Activated CD4-positive, alpha-beta T cell treated with anti-CD3 and anti-CD28 coated beads, Interleukin-2, amount 10 ng/mL, durations not matched to agents 24 days and 14 days (primary cell): ENCODE data around the gene MPPED2. TPM values are rescaled to one million over a fixed set of nuclear protein-coding genes. Genes with fewer than 3 reads are reported as not detected.

Experiments
- DNase-seq: peaks from one replicate; pipeline ENCODE4 v3.0.0; 2022
- H3K27ac Mint-ChIP-seq: one replicate; pipeline ENCODE4 v1.8.0; 2022; ENCODE audit warnings: mild to moderate bottlenecking, mixed read lengths
- H3K27me3 Mint-ChIP-seq: one replicate; pipeline ENCODE4 v1.8.0; 2022; ENCODE audit warnings: mixed read lengths
- H3K36me3 Mint-ChIP-seq: one replicate; pipeline ENCODE4 v1.8.0; 2022; ENCODE audit warnings: low read depth, mild to moderate bottlenecking, mixed read lengths
- H3K4me1 Mint-ChIP-seq: one replicate; pipeline ENCODE4 v1.8.0; 2021; ENCODE audit warnings: mixed read lengths
- H3K4me3 Mint-ChIP-seq: one replicate; pipeline ENCODE4 v1.8.0; 2022; ENCODE audit warnings: mild to moderate bottlenecking, moderate library complexity, mixed read lengths
- H3K9me3 Mint-ChIP-seq: one replicate; pipeline ENCODE4 v1.8.0; 2021; ENCODE audit warnings: mixed read lengths
- intact Hi-C: fragments of 100-400 bp; cut with micrococcal nuclease; formaldehyde crosslinking; loops from one replicate; pipeline ENCODE4 v1.15.1; 2023
- total RNA-seq: library from RNA; stranded (reverse); gene quantifications from 2 replicates; pipeline ENCODE4 v1.2.3, GENCODE V29; 2022

MPPED2 gene
- total RNA-seq, 1 donor from 2014 or later: not detected

DNA sequence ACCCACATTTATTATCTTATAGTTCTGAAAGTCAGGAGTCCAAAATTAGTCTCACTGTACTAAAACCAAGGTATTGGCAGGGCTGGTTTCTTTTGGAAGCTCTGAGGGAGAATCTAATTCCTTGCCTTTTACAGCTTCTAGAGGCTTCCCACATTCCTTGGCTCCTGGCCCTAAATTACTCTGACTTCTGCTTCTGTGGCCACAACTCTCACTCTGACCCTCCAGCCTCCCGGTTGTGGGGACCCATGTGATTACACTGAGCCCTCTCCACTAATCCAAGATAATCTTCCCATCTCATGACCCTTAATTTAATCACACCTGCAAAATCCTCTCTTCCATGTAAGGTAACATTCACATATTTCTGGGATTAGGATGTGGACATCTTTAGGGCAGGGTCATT is 152.3 kb downstream of the MPPED2 start:
- H3K9me3 Mint-ChIP-seq: no peaks in the 10 kb centered on the region
- no peak overlapping the region for H3K4me3 Mint-ChIP-seq
- peaks cover 3% of the 10 kb centered on the region for H3K27me3 Mint-ChIP-seq
- H3K4me1 Mint-ChIP-seq: no peaks in the 10 kb centered on the region
- H3K36me3 Mint-ChIP-seq: no peaks in the 10 kb centered on the region
- DNase-seq: no peak
- H3K27ac Mint-ChIP-seq: no peak overlapping the region
- intact Hi-C loops: no loop called here

DNA sequence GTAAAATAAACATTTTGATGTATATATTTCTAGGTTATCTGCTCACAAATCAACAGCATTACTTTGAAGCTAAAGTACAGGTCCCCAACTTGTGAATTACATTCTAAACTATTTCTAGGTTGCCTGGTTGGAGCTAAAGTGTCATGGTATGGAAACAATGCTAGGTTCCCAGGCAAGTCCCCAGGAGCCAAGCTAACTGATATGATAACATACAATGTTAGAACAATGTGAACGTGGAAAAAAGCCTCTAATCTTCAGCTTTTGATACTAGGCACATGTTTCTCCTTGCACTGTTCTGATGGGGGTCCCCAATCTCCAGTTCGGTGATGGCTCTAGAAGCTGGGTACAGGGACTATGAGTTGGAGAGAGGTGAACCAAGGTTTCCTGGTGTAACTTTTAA is 153.4 kb downstream of the MPPED2 start:
- Mint-ChIP-seq H3K36me3 (no peaks in the 10 kb centered on the region), H3K9me3 (no peaks in the 10 kb centered on the region), H3K27me3 (peaks cover 3% of the 10 kb centered on the region), H3K4me3 (no peak overlapping the region), H3K27ac (no peak overlapping the region), H3K4me1 (no peaks in the 10 kb centered on the region)
- DNase-seq: no peak
- intact Hi-C loops: no loop called here

DNA sequence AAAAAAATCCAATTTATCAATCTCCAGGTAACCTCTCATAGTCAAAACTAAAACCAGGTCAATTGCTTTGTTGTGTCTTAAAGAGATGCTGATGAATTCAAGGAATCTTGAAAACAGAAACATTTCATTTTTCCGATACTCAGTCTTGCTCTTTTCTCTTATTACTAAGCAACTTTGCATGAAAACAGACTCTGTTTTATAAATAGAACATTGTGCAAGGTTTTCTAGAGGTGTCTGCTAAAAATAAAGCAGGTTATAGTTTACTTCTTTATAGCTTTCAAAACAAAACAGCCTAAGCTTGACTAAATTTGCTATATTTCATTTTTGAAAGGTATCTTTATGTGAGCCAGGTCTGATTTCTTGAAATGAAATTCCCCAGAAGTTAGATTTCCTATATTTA is 154.0 kb downstream of the MPPED2 start:
- H3K36me3 Mint-ChIP-seq: no peaks in the 10 kb centered on the region
- no peak overlapping the region for H3K4me3 Mint-ChIP-seq
- no peak overlapping the region for H3K27ac Mint-ChIP-seq
- H3K4me1 Mint-ChIP-seq: no peaks in the 10 kb centered on the region
- no peaks in the 10 kb centered on the region for H3K9me3 Mint-ChIP-seq
- DNase-seq: no peak
- intact Hi-C loops: no loop called here
- H3K27me3 Mint-ChIP-seq: peaks cover 3% of the 10 kb centered on the region

DNA sequence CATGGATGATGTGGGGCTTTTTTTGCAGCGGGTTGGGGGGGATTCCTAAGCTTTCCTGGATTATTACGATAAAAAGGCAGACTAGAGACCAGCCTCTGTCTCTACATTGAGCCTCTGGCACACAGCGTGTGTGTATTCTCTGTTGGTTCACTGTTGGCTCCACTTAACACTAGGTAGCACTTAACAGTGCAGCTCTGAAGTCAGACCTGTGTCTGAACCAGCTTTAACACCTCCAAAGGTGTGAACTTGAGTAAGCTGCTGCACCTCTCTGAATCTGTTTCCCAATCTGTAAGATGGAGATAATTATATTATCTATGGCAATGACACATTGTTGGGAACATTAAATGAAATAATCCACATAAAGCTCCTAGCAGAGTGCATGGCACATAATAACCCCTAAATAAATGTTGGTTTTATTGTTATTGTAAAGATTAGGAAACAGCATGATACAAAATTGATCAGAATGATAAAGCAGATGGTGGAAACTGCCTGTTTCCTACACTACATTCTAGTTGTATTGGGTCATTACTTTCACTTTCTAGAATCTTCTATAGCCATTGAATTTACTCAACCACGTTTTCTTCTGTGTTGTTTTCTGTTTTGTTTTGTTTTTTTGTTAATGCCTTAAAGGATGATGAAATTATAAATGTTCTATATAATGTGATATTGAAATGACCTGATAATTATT is 154.9 kb downstream of the MPPED2 start:
- H3K27me3 Mint-ChIP-seq: peaks cover 3% of the 10 kb centered on the region
- H3K4me3 Mint-ChIP-seq: no peak overlapping the region
- H3K36me3 Mint-ChIP-seq: no peaks in the 10 kb centered on the region

DNA sequence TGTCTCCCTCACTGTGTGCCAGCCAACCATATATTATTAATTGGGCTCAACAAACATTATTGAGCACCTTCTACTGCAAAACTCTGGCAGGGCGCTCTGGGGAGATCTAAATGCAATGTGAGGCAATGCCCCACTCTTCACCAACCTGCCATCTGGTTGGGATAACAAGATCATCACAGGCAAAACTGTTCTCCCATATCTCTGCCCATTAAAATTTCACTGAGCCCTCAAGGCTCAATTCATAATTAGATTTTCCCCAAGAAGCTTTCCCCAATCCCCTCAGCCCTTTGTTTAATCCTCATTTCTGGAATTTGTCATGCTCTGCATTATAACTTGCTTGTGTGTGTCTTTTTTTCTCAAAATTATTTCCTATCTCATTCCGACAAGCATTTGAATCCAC is 156.6 kb downstream of the MPPED2 start:
- no peaks in the 10 kb centered on the region for H3K4me1 Mint-ChIP-seq
- H3K36me3 Mint-ChIP-seq: no peaks in the 10 kb centered on the region
- DNase-seq: no peak
- H3K27me3 Mint-ChIP-seq: peaks cover 3% of the 10 kb centered on the region
- no peak overlapping the region for H3K27ac Mint-ChIP-seq
- no peaks in the 10 kb centered on the region for H3K9me3 Mint-ChIP-seq
- H3K4me3 Mint-ChIP-seq: no peak overlapping the region
- intact Hi-C loops: no loop called here

More for the DNA sequence above, 154.9 kb downstream of the MPPED2 start:
- Mint-ChIP-seq H3K27ac (no peak overlapping the region), H3K4me1 (no peaks in the 10 kb centered on the region), H3K9me3 (no peaks in the 10 kb centered on the region)
- no peak for DNase-seq
- intact Hi-C loops: no loop called here

DNA sequence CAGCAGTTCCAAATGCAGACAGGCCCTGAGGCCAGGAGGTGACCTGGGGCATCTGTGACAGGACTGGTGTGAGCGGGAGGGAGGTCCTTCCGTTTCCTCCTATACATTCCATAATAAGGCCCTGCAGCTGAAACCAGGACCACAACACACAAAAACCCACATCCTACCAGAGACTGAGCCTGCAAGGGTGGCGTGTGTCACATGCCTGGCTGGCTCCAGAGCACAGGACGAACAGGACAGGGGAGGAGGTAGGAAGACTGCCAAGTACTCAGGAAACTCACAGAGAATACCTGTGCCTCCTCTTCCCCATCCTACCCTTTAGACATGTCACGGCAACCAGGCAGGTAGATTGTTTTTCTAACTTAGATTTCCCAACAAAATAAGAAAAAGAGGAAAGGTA is 159.4 kb downstream of the MPPED2 start:
- Mint-ChIP-seq H3K27ac (no peak overlapping the region), H3K9me3 (no peaks in the 10 kb centered on the region), H3K4me3 (no peak overlapping the region), H3K4me1 (no peaks in the 10 kb centered on the region), H3K27me3 (no peaks in the 10 kb centered on the region), H3K36me3 (no peaks in the 10 kb centered on the region)
- intact Hi-C loops: no loop called here
- DNase-seq: no peak

DNA sequence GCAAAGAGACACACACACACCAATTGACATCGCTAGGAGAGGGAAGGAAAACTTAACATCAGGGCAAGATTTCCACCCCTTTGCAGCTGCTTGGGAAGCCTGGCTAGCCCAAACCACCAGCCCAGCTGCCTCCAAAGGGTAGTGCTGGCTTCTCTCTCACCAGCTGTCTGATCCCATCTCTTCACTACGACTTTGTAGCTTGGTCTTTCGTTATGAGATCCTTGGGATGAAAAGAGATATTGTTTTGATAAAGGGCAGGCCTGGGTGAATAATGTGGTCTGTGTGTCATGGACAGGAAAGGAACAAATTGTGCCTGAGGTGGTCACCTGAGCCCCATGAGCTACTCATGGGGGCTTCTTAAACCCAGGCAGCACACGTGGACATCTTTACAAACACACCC is 161.3 kb downstream of the MPPED2 start:
- Mint-ChIP-seq H3K27me3 (no peaks in the 10 kb centered on the region), H3K27ac (no peak overlapping the region), H3K4me1 (no peaks in the 10 kb centered on the region), H3K4me3 (no peak overlapping the region), H3K36me3 (no peaks in the 10 kb centered on the region), H3K9me3 (no peaks in the 10 kb centered on the region)
- intact Hi-C loops: no loop called here
- no peak for DNase-seq

DNA sequence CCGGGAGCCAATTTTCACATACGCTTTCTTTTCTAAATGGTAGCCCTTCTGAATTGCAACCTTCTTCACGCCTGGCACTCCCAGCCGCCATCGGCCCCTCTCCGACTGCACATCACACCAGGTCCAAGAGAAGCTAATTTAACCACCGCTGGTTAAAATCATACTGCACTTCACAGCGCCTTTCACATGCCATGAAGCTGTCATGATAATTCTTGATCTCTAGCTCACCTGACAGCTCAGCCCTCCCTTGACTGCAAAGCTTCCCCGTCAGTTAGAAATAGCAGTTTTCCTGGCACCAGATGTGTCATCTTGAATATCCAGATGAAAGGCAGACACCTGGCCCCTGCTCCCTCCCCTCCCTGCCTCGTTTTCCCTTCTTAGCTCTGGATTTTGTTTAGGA is 161.8 kb downstream of the MPPED2 start:
- Mint-ChIP-seq H3K9me3 (no peaks in the 10 kb centered on the region), H3K27me3 (no peaks in the 10 kb centered on the region), H3K4me1 (no peaks in the 10 kb centered on the region), H3K27ac (no peak overlapping the region), H3K4me3 (no peak overlapping the region), H3K36me3 (no peaks in the 10 kb centered on the region)
- DNase-seq: no peak
- intact Hi-C loops: no loop called here

DNA sequence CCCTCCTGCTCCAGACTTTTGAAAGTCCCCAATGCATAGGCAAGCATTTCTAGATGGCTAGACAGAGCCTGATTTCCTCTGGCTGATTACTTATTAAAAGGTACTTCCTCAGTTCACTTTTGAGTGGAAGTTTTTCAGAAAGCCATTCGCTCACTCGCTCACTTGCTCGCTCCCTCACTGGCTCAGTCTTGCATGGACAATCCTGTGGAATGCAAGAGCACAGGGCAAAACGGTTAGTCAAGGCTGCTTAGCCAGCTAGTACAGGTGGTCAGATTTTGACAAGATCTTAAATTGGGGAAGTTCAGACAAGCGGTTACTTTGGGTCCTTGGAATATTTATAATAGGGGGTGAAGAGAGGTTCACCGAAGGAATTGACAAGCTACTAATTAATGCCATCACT is 162.3 kb downstream of the MPPED2 start:
- H3K27me3 Mint-ChIP-seq: no peaks in the 10 kb centered on the region
- H3K27ac Mint-ChIP-seq: no peak overlapping the region
- no peak overlapping the region for H3K4me3 Mint-ChIP-seq
- intact Hi-C loops: no loop called here
- H3K9me3 Mint-ChIP-seq: no peaks in the 10 kb centered on the region
- no peaks in the 10 kb centered on the region for H3K4me1 Mint-ChIP-seq
- DNase-seq: no peak
- H3K36me3 Mint-ChIP-seq: no peaks in the 10 kb centered on the region

DNA sequence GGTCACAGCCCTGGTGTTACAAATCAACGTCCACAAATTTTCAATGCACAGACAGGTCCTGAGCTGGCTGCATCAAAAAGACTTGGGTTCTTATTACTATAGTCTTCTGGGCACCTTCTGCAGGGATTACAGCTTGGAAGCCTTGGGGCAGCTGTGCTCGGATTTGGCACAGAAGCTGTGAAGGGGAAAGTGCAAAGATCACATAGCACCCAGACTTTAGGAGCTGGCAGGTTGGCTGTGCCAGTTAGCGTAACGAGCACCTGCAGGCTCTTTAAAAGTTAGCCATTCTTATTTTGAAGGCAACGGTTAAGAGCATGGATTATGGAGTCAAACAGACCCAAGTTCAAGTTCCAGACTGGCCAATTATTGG is 162.9 kb downstream of the MPPED2 start:
- Mint-ChIP-seq H3K4me3 (no peak overlapping the region), H3K9me3 (no peaks in the 10 kb centered on the region), H3K4me1 (no peaks in the 10 kb centered on the region), H3K27ac (no peak overlapping the region), H3K36me3 (no peaks in the 10 kb centered on the region), H3K27me3 (no peaks in the 10 kb centered on the region)
- no peak for DNase-seq
- intact Hi-C loops: no loop called here

DNA sequence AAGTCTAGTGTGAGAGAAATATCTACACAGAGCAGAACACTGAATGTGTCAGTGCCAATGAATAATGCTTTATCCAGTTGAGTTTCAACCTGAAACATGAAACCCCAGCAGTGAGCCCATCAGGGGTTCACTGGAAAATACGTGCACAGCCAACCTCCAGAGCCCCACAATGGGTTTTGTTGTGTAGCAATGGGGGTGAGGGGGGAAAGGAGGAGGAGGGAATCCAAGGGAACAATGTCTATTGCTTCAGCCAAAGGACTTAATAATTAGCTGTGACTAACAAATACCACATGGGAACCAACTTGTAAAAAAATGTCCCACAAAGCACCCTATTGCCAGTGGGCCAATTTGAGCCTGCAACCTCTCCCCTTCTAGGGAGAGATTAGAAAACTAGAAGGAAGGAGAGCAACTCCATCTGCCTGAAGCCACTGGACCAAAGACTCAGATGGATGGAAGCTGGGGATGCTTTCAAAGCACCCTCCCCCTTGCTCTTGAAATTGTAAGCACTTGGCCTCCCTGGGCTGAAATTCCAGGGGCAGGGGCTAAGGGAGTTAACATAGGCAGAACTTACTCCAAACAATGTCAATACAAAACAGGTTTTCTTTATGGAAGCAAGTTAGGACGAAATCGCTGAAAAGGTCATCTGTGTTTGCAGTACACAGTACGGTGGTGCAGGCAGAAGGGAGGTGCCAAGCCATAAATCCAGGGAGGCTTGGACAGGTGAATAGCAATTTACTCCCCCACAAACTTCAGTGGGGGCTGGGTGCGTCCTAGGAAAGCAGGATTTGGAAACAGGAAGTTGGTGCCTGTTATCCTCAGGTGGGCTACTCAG is 163.5 kb downstream of the MPPED2 start:
- H3K27me3 Mint-ChIP-seq: no peaks in the 10 kb centered on the region
- intact Hi-C loops: no loop called here
- H3K4me3 Mint-ChIP-seq: no peak overlapping the region
- no peak for DNase-seq
- H3K4me1 Mint-ChIP-seq: no peaks in the 10 kb centered on the region
- no peaks in the 10 kb centered on the region for H3K36me3 Mint-ChIP-seq
- no peaks in the 10 kb centered on the region for H3K9me3 Mint-ChIP-seq
- no peak overlapping the region for H3K27ac Mint-ChIP-seq

DNA sequence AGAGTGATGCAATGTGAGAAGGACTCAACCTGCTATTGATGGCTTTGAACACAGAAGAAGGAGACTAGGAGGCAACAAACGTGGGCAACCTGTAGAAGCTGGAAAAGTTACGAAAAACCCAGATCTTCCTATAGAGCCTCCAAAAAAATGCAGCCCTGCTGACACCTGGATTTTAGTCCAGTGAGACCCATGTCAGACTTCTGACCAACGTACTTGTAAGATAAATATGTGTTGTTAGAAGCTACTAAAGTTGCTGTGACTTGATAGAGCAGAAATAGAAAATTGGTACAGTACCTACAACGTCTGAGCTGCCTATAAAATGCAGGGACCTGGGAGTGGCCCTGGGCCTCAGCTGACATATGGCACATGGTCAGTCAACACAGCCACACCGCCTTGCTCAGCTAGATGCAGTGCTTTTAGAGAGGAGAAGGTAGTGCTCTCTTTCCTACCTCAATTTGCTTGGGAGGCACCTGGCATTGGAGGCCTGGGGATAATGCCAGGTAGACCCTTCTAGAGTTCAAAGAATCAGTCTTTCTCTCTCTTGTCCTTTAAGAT is 165.8 kb downstream of the MPPED2 start:
- DNase-seq: no peak
- no peak overlapping the region for H3K4me3 Mint-ChIP-seq
- no peaks in the 10 kb centered on the region for H3K27me3 Mint-ChIP-seq
- intact Hi-C loops: no loop called here
- H3K36me3 Mint-ChIP-seq: no peaks in the 10 kb centered on the region
- H3K27ac Mint-ChIP-seq: no peak overlapping the region
- H3K9me3 Mint-ChIP-seq: no peaks in the 10 kb centered on the region
- H3K4me1 Mint-ChIP-seq: no peaks in the 10 kb centered on the region

DNA sequence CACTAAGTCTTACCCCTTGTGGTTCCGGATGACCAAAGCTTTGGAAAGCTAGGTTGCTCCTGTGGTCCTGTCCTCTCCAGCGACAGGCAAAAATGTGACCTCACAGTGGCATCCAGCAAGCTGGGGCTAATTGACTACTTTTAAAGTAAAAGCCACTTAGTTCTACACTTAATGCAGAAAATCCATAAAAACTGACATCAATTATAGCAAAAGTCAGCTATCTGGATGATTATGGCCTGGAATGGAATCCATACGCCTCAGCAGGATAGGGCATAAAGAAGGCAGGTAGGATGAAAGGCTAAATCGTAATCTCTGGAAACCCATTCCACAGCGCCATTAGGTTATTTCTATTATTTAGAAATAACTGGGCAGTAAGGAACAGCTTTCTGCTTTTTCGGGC is 171.3 kb downstream of the MPPED2 start:
- no peaks in the 10 kb centered on the region for H3K36me3 Mint-ChIP-seq
- H3K4me1 Mint-ChIP-seq: no peaks in the 10 kb centered on the region
- intact Hi-C loops: no loop called here
- no peaks in the 10 kb centered on the region for H3K27me3 Mint-ChIP-seq
- DNase-seq: no peak
- no peak overlapping the region for H3K4me3 Mint-ChIP-seq
- no peak overlapping the region for H3K27ac Mint-ChIP-seq
- no peaks in the 10 kb centered on the region for H3K9me3 Mint-ChIP-seq

DNA sequence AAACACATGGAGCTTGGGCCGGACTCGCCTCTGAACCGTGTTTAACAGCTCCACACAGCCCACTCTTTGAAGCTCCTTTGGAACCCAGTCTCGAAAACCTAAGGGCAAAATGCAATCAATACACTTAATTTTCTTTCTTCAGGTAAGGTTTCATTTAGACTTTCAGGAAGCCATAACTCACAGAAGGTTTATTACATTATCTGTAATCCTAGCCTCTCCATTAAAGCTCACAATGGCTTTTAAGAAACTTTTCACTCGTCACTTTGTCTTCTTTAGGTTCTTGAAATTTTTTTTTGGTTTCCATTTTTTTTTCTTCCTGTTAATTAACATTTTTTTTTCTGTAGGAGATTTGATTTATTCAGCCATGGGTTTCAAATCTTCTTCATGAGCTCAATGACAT is 171.9 kb downstream of the MPPED2 start:
- no peak overlapping the region for H3K4me3 Mint-ChIP-seq
- H3K27me3 Mint-ChIP-seq: no peaks in the 10 kb centered on the region
- DNase-seq: no peak
- no peak overlapping the region for H3K27ac Mint-ChIP-seq
- intact Hi-C loops: no loop called here
- H3K4me1 Mint-ChIP-seq: no peaks in the 10 kb centered on the region
- H3K36me3 Mint-ChIP-seq: no peaks in the 10 kb centered on the region
- H3K9me3 Mint-ChIP-seq: no peaks in the 10 kb centered on the region
